Endodermal cell (in vitro differentiated cells): ENCODE results near the gene SH2D3C. TPM values are rescaled to one million over a fixed set of nuclear protein-coding genes. Genes with fewer than 3 reads are reported as not detected.

Source experiments
- DNase-seq: peaks from one replicate; pipeline ENCODE4 v3.0.0-alpha.2; 2017
- H3K27ac ChIP-seq: 2 replicates; pipeline ENCODE4 v1.5.1; 2013; ENCODE audit warnings: mild to moderate bottlenecking, low read depth, low read length, moderate library complexity
- H3K27me3 ChIP-seq: 2 replicates; pipeline ENCODE4 v1.6.1; 2013; ENCODE audit warnings: mild to moderate bottlenecking, low read length, moderate library complexity; ENCODE audit not compliant: insufficient read depth, control insufficient read depth, poor library complexity, severe bottlenecking
- H3K36me3 ChIP-seq: 2 replicates; pipeline ENCODE4 v1.7.0; 2013; ENCODE audit warnings: mild to moderate bottlenecking, low read length, moderate library complexity; ENCODE audit not compliant: control insufficient read depth, insufficient read depth
- H3K4me1 ChIP-seq: one replicate; pipeline ENCODE4 v1.7.0; 2013; ENCODE audit warnings: low read length; ENCODE audit not compliant: control insufficient read depth, insufficient read depth
- H3K4me3 ChIP-seq: 2 replicates; pipeline ENCODE4 v1.5.1; 2013; ENCODE audit warnings: mild to moderate bottlenecking, low read length, moderate library complexity
- H3K9ac ChIP-seq: 2 replicates; pipeline ENCODE4 v1.6.1; 2013; ENCODE audit warnings: mild to moderate bottlenecking, low read length, moderate library complexity; ENCODE audit not compliant: poor library complexity, severe bottlenecking; ENCODE audit errors: extremely low read depth
- H3K9me3 ChIP-seq: 2 replicates; pipeline ENCODE4 v1.6.1; 2013; ENCODE audit warnings: mild to moderate bottlenecking, low read length, moderate library complexity; ENCODE audit not compliant: control insufficient read depth
- H3K27ac Mint-ChIP-seq: 2 replicates; pipeline ENCODE4 v1.8.0; 2020; ENCODE audit warnings: mixed read lengths
- H3K27me3 Mint-ChIP-seq: 2 replicates; pipeline ENCODE4 v1.8.0; 2021; ENCODE audit warnings: mild to moderate bottlenecking, mixed read lengths; ENCODE audit not compliant: insufficient read depth
- H3K36me3 Mint-ChIP-seq: 2 replicates; pipeline ENCODE4 v1.8.0; 2020; ENCODE audit warnings: low read depth, mixed read lengths
- H3K4me1 Mint-ChIP-seq: 2 replicates; pipeline ENCODE4 v1.8.0; 2020; ENCODE audit warnings: mixed read lengths
- H3K4me3 Mint-ChIP-seq: 2 replicates; pipeline ENCODE4 v1.8.0; 2020; ENCODE audit warnings: mild to moderate bottlenecking, moderate library complexity, mixed read lengths
- H3K9me3 Mint-ChIP-seq: 2 replicates; pipeline ENCODE4 v1.8.0; 2020; ENCODE audit warnings: mild to moderate bottlenecking, mixed read lengths
- CTCF ChIP-seq: fragments of 200-600 bp; sonication (generic); conservative IDR thresholded peaks from 2 replicates; pipeline ENCODE4 v1.5.0; 2021; ENCODE audit warnings: antibody characterized with exemption, mild to moderate bottlenecking
- WGBS, 2 experiments: methylation state at CpG; one replicate each; pipeline versions ENCODE4 v1.1.5 to v1.1.7; 2013; ENCODE audit warnings: missing lambda C conversion rate in 2 of 2, mixed read lengths in 1 of 2; ENCODE audit not compliant: insufficient coverage in 1 of 2, insufficient read length in 1 of 2; 5-methylcytosine and 5-hydroxymethylcytosine counted together
- total RNA-seq, 2 donors: library from RNA; stranded (reverse); fragmentation: NEBNext Ultra II Directional in 1 of 2; extraction: Animal tissue kit (Norgen Biotek cat#: 25700) in 1 of 2; gene quantifications; 2 replicates in 1 of 2; 3 replicates in 1 of 2; pipeline ENCODE4 v1.2.1, GENCODE V29; 2021

The SH2D3C gene
- total RNA-seq, 2 donors from 2014 or later = 0.77 to 1.4 TPM

- no peaks in the 10 kb centered on the region for H3K36me3 Mint-ChIP-seq
Measured at GRCh38 chr9:127714951-127715469, 63.5 kb downstream of the SH2D3C start.

GRCh38 chr9:127714020-127714750 lies 64.3 kb downstream of the SH2D3C start:
- H3K4me1 Mint-ChIP-seq = peaks cover 12% of the 10 kb centered on the region
- 90 to 94% methylated on average over 12 to 19 of the region's 19 CpGs for whole genome bisulfite sequencing, 2 experiments
- Histone ChIP-seq H3K9ac (no peak overlapping the region), H3K36me3 (no peaks in the 10 kb centered on the region), H3K9me3 (no peaks in the 10 kb centered on the region), H3K27ac (no peak overlapping the region), H3K4me1 (no peaks in the 10 kb centered on the region), H3K4me3 (no peak overlapping the region), H3K27me3 (no peaks in the 10 kb centered on the region)
- no peaks in the 10 kb centered on the region for H3K9me3 Mint-ChIP-seq
- no peak for TF ChIP-seq CTCF
- peak overlapping the region; percentile 90 for H3K4me3 Mint-ChIP-seq
- H3K36me3 Mint-ChIP-seq = no peaks in the 10 kb centered on the region
- no peak overlapping the region for H3K27ac Mint-ChIP-seq
- DNase-seq = no peak
- peaks cover 2% of the 10 kb centered on the region for H3K27me3 Mint-ChIP-seq

More at GRCh38 chr9:127714951-127715469, 63.5 kb downstream of the SH2D3C start:
- DNase-seq = peak; percentile 59
- Histone ChIP-seq H3K36me3 (no peaks in the 10 kb centered on the region), H3K27me3 (no peaks in the 10 kb centered on the region), H3K4me3 (peak overlapping the region; percentile 83), H3K27ac (no peak overlapping the region), H3K9me3 (no peaks in the 10 kb centered on the region), H3K9ac (peak overlapping the region; percentile 58), H3K4me1 (no peaks in the 10 kb centered on the region)
- WGBS, 2 experiments = 1 to 3% methylated on average over 27 to 44 of the region's 44 CpGs
- Mint-ChIP-seq H3K27ac (peak overlapping the region; percentile 93), H3K4me1 (peaks cover 12% of the 10 kb centered on the region), H3K4me3 (peak overlapping the region; percentile 90), H3K27me3 (peaks cover 2% of the 10 kb centered on the region), H3K9me3 (no peaks in the 10 kb centered on the region)
- TF ChIP-seq CTCF = no peak

- WGBS, 2 experiments = 80 to 95% methylated on average over 1 to 10 of the region's 10 CpGs
- H3K4me3 Mint-ChIP-seq = no peak overlapping the region
Measured at GRCh38 chr9:127712867-127713266, 65.6 kb downstream of the SH2D3C start.

More at GRCh38 chr9:127712867-127713266, 65.6 kb downstream of the SH2D3C start:
- DNase-seq = no peak
- Mint-ChIP-seq H3K4me1 (peaks cover 12% of the 10 kb centered on the region), H3K9me3 (no peaks in the 10 kb centered on the region), H3K36me3 (no peaks in the 10 kb centered on the region), H3K27ac (no peak overlapping the region), H3K27me3 (peaks cover 2% of the 10 kb centered on the region)
- no peaks in the 10 kb centered on the region for H3K4me1 ChIP-seq
- no peaks in the 10 kb centered on the region for H3K36me3 ChIP-seq
- H3K9ac ChIP-seq = no peak overlapping the region
- no peaks in the 10 kb centered on the region for H3K9me3 ChIP-seq
- H3K4me3 ChIP-seq = no peak overlapping the region
- TF ChIP-seq CTCF = no peak
- H3K27me3 ChIP-seq = no peaks in the 10 kb centered on the region
- H3K27ac ChIP-seq = no peak overlapping the region
